ENCODE results near the gene GAPVD1.

Gene GAPVD1

DNA sequence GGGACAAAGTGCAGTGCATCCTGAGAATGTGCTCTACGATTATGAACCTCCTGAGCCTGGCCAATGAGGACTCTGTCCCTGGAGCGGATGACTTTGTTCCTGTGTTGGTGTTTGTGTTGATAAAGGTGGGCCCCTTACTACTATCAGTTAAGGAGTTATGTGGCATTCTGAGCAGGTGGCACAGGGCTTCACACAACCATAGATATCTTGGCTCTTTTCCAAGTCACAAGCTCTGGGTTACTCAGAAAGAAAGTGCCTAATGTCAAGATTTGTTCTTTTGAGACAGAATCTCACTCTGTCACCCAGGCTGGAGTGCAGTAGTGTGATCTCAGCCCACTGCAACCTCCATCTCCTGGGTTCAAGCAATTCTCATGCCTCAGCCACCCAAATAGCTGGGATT is 99.0 kb downstream of the GAPVD1 start:
- H3K36me3 ChIP-seq (ENCODE audit: control insufficient read depth, insufficient read depth, low read length), result peaks cover 21% of the 10 kb centered on the region

DNA sequence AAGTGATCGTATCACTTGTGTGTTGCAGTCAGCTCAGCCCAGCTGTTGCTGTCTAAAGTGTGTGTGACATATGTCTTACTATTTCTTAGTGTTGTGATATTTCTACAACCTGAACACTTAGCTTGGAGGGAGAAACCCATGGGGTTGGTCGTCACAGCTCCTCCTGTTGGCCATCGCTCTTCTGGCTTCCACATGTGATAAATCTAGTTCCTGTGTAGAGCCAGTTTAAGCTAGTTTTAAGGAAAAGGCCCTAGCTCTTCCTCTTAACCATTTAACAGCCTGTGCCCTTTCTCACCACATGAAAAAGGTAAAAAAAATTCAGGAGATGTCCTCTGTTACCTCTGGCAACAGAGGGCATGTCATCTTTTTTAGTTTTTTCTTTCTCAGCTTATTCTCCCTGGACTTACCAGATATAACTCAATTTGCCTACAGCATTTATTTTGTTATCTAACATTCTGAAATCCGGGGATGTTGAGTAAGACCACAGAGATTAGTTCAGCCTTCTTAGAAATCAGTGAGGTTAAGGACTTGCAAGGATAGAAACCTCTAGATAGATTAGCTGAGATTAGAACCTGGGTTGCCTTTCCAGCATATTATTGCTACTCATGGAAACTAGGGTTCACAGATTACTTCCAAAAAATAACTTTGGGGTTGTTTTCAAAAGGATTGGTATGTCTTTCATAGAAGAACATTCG is 100.4 kb downstream of the GAPVD1 start:
- Histone ChIP-seq H3K4me3 (replicated peaks; ENCODE audit: low read depth, low read length) (no peak overlapping the region), H3K27me3 (replicated peaks; ENCODE audit: control insufficient read depth, insufficient read depth, low read length) (no peaks in the 10 kb centered on the region), H3K36me3 (ENCODE audit: control insufficient read depth, insufficient read depth, low read length) (peaks cover 17% of the 10 kb centered on the region)
- TF ChIP-seq, protein P1, sequence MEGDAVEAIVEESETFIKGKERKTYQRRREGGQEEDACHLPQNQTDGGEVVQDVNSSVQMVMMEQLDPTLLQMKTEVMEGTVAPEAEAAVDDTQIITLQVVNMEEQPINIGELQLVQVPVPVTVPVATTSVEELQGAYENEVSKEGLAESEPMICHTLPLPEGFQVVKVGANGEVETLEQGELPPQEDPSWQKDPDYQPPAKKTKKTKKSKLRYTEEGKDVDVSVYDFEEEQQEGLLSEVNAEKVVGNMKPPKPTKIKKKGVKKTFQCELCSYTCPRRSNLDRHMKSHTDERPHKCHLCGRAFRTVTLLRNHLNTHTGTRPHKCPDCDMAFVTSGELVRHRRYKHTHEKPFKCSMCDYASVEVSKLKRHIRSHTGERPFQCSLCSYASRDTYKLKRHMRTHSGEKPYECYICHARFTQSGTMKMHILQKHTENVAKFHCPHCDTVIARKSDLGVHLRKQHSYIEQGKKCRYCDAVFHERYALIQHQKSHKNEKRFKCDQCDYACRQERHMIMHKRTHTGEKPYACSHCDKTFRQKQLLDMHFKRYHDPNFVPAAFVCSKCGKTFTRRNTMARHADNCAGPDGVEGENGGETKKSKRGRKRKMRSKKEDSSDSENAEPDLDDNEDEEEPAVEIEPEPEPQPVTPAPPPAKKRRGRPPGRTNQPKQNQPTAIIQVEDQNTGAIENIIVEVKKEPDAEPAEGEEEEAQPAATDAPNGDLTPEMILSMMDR (IDR thresholded peaks at IDR 0.05; ENCODE audit: insufficient read depth, low read length, poor library complexity, severe bottlenecking), result peak; percentile 30
- DNase-seq (ENCODE audit: extremely low read depth, insufficient read length), result no peak

More for the DNA sequence above, 99.0 kb downstream of the GAPVD1 start:
- Histone ChIP-seq H3K27me3 (replicated peaks; ENCODE audit: control insufficient read depth, insufficient read depth, low read length) (no peaks in the 10 kb centered on the region), H3K4me3 (replicated peaks; ENCODE audit: low read depth, low read length) (no peak overlapping the region)
- TF ChIP-seq, protein P1 (IDR thresholded peaks at IDR 0.05; ENCODE audit: insufficient read depth, low read length, poor library complexity, severe bottlenecking), result no peak
- no peak for DNase-seq (ENCODE audit: extremely low read depth, insufficient read length)

DNA sequence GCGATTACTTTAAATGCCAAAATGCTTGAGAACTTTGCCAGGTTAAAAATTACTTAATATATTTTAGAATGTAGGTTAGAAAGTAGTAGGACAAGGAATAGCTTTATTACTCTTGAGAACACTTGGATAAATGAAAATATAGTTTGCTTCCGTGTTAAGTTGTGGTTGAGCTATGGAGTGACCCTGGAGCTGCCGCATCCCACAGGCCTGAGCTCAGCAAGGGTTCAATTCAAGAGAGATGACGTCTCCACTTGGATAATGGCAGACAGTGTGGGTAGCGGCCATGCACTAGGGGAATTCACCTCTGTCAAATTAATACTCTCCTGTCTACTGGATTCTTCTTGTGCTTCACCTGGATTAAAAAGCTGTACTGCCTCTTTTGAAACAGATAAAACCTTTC is 105.0 kb downstream of the GAPVD1 start:
- H3K4me3 ChIP-seq (replicated peaks; ENCODE audit: low read depth, low read length), result no peak overlapping the region
- no peaks in the 10 kb centered on the region for H3K27me3 ChIP-seq (replicated peaks; ENCODE audit: control insufficient read depth, insufficient read depth, low read length)
- H3K36me3 ChIP-seq (ENCODE audit: control insufficient read depth, insufficient read depth, low read length), result peaks cover 12% of the 10 kb centered on the region
- TF ChIP-seq, protein P1 (IDR thresholded peaks at IDR 0.05; ENCODE audit: insufficient read depth, low read length, poor library complexity, severe bottlenecking), result no peak
- DNase-seq (ENCODE audit: extremely low read depth, insufficient read length), result no peak

DNA sequence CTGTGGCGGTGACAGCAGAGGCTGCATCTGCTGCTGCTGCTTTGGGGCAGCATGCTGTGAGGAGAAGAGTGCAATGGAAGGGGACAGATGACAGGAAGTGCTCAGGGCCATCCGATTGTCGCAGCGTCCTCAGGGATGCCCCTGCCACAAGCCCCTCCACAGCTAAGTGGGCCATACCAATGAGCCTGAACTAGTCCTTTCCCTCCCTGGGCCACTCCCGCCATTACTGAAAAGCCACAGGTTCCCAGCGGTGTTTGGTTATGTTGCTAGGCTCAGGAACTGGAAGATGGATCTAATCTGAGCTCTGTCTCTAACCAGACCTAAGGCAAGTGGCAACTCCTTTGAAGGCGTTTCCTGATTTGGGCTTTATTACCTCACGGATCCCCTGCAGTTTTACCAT is 109.2 kb downstream of the GAPVD1 start:
- Histone ChIP-seq H3K27me3 (replicated peaks; ENCODE audit: control insufficient read depth, insufficient read depth, low read length) (no peaks in the 10 kb centered on the region), H3K36me3 (ENCODE audit: control insufficient read depth, insufficient read depth, low read length) (peaks cover 2% of the 10 kb centered on the region), H3K4me3 (replicated peaks; ENCODE audit: low read depth, low read length) (no peak overlapping the region)
- TF ChIP-seq, protein P1 (IDR thresholded peaks at IDR 0.05; ENCODE audit: insufficient read depth, low read length, poor library complexity, severe bottlenecking), result no peak
- no peak for DNase-seq (ENCODE audit: extremely low read depth, insufficient read length)

DNA sequence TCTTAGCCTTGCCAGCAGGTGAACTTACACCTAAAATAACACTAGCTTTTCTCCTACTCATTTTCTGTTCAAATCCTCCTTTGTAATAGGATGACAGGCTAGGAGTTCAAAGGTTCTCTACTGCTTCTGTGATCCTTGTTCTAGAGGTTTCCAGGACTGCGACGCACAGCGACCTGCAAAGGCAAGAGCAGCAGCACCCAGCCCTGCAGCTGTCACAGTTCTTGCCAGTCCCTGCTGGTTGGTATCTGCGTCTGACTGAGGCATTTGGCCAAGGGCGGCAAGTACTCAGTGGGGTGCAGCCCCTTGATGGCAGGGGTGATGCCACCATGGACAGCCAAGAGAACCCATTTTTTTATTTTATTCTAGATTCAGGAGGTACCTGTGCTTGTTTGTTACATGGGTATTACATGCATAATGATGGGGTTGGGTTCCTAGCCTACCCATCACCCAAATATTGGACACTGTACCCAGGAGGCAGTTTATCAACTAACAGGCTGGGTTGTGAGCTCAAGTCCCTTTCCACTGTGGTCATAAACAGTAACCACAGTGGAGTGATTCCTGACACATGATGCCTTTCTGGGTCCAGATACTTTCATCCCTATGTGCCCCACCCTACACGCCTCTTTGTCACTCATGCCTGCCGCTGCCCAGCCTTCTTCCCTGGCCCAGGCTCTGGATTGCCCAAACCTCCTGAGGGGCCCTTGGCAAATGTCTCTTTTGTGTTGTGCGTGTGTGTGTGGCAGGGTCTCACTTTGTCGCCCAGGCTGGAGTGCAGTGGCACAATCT is 111.0 kb downstream of the GAPVD1 start:
- no peaks in the 10 kb centered on the region for H3K27me3 ChIP-seq (replicated peaks; ENCODE audit: control insufficient read depth, insufficient read depth, low read length)
- TF ChIP-seq, protein P1 (IDR thresholded peaks at IDR 0.05; ENCODE audit: insufficient read depth, low read length, poor library complexity, severe bottlenecking), result no peak
- no peak overlapping the region for H3K4me3 ChIP-seq (replicated peaks; ENCODE audit: low read depth, low read length)
- DNase-seq (ENCODE audit: extremely low read depth, insufficient read length), result no peak
- H3K36me3 ChIP-seq (ENCODE audit: control insufficient read depth, insufficient read depth, low read length), result no peaks in the 10 kb centered on the region
